Superior temporal gyrus (tissue), 1 donor: ENCODE data around the gene SEC24B.
"Not testable (repeated sequence)": the region's sequence is repeated elsewhere in the genome, so short reads cannot be mapped to it uniquely, and the experiment has no call there.

Experiments
- DNase-seq: peaks from one replicate; pipeline ENCODE4 v3.0.0-alpha.2; 2016; ENCODE audit errors: extremely low spot score

Gene SEC24B

GRCh38 chr4:109432696-109433095 lies 919 bp upstream of the SEC24B start:
- DNase-seq, result peak; percentile 49

DNA sequence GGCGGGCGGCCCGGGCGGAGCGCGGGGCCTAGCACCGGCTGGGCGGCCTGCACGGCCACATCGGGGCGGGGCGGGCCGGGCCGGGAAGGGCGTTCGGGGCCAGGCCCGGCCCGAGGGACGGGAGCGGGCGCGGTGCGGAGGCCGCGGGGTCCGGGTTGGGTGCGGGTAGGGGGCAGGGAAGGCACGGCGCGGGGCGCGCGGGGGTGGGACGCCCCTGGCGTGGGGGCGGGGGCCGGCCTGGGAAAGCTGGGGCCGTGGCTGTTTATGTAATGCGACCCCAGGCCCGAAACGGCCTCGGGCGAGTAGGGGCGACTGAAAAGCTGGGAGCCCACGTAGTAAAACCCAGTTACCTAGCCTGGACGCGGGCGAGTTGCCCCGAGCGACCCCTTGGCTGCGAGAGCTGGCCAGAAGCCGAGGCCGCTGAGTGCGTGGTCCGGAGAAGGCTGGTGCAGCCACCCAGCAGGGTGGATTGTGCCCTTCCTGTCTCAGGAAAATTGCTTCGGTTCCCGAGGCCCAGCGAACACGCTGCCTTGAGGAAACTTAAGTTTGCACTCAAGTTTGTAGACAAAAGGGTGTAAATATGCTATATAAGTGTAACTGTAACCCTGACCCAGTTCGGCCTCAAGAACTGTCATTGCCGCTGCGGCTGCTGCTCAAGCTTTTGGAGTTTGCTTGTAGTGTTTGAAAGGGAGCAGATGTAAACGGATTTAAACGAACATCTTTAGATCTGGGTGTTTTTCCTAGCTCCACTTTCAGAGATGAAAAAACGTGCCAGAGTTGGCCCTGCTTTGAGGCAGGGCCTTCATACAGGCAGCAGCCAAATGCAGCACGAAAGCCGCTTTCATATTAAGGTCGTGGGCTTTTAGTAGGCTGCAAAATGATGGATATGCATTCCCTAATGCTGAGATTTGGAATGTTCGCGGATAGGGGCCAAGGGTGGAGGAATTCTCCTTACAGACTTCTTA lies 674 bp downstream of the SEC24B start:
- DNase-seq, result peak; percentile 63

DNA sequence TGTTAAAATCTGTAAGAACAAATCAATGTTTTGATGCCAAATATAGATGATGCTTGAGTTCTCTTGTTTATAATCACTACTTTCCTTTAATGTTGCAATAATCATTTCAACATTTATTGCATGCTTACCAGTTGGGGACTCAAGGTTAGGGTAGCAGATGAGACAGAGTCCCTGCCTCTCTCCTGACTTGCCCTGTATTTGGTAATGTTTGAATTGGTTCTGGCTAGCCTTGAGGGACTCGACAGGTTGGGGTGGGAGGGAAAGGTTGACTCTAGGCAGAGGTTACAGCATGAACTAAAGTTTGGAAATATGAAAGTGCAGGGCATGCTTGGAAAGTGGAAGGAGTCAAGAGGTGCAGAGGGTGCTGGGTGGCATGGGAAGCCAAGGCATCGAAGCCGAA lies 2.0 kb downstream of the SEC24B start:
- DNase-seq, result no peak

DNA sequence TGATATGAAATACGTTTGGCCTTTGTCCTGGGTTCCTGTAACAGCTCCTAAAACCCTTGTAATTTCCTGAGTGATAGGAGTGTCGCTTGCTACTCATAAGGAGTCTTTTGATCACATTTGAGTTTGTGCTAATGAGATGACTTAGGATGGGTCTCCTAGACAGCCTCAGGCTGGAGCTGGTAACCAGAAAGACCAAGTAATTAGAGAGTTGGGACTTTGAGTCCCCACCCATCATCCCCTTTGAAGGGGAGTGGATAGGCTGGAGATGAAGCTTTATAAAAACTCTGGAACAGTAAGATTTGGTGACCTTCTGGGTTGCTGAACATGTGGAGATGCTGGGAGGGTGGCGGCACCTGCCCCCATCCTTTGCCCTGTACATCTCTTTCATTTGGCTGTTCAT lies 2.9 kb downstream of the SEC24B start:
- no peak for DNase-seq

- no peak for DNase-seq
Observed at GRCh38 chr4:109440948-109441347, 7.3 kb downstream of the SEC24B start.

GRCh38 chr4:109441862-109442458 lies 8.3 kb downstream of the SEC24B start:
- no peak for DNase-seq

DNA sequence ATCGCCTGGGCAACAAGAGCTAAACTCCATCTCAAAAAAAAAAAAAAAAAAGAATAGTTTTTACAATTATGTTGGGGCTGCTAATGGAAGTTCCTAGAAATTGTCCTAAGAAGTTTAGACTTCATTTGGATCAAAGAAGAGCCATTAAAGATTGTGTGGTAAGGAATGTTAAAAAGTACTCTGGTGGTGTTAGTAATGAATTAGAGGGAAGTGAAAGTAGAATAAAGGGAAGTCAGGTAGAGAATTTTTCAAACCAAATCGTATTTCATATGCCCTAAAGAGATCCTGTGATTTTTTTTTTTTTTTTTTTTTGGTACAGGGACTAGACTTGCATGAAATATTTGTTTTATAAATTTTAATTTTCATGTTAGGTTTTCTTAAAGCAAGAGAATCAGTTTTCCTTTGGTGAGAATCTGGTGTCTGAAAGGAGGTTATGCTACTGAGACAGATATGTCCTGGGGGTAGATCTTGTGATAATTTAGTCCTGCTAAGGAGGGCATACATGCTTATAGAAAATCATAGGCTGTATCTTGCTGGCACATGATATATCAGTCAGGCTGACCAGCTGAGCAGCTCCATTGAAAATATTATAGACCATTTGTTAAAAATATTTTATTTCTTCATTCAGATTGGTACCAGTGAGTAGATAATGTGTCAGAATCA lies 10.7 kb downstream of the SEC24B start:
- DNase-seq, result no peak

GRCh38 chr4:109447278-109447677 lies 13.7 kb downstream of the SEC24B start:
- DNase-seq, result no peak

DNA sequence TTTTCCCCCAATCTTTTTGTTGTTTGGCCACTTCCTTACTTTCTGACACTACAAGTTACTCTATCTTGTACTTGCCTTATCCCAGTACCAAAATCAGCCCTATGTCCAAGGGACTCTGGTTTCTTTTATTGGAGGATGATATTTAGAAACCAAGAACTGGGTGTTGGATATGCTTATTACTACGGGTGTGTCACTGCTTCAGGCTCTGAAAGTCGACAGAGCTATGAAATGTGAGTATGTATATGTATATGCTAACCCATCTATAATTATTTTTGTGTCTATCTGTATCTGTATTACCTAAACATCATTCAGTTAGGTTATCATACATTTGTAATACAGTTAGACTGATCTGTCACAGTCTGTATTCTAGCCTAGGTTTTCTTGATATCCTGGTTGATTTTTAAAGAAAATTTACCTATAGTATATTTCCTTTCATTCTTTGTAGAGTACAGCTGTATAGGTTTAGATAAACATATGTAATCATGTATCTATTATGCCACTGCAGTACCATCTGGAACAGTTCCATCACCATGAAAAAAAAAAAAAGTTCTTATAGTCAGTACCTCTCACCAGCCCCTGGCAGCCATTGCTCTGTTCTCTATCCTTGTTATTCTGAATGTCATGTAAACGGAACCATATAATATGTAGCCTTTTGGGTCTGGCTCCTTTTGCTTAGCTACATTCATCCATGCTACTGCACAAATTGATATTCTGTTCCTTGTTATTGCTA lies 18.1 kb downstream of the SEC24B start:
- DNase-seq, result no peak

DNA sequence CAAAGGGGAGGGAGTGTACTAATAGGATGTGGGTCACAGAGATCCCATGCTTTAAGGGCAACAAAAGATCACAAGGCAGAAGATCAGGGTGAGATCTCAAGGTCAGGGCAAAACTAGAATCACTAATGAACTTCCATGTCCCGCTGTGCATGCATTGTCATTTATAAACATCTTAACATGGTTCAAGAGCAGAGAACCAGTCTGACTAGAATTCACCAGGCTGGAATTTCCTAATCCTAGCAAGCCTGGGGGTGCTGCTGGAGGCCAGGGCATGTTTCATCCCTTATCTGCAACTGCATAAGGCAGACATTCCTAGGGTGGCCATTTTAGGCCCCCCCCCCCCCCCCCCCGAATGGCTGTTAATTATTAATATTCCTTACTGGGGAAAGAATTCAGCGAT lies 19.5 kb downstream of the SEC24B start:
- DNase-seq, result not testable (repeated sequence)

- DNase-seq, result no peak
Observed at GRCh38 chr4:109462297-109462696, 28.7 kb downstream of the SEC24B start.

DNA sequence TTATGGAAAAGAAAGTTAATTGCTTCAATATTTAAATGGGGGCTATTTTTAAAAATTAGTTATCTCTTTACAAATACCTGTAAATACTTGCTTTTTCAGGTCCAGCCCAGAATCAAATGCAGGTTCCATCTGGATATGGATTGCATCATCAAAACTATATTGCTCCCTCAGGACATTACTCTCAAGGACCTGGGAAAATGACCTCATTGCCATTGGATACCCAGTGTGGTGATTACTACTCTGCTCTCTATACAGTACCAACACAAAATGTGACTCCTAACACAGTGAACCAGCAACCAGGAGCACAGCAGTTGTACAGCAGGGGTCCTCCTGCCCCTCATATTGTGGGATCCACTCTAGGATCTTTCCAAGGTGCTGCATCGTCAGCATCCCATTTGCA lies 29.2 kb downstream of the SEC24B start:
- DNase-seq, result no peak

GRCh38 chr4:109465069-109465468 lies 31.5 kb downstream of the SEC24B start:
- peak; percentile 89 for DNase-seq

- DNase-seq, result no peak
Observed at GRCh38 chr4:109469915-109470314, 36.3 kb downstream of the SEC24B start.

DNA sequence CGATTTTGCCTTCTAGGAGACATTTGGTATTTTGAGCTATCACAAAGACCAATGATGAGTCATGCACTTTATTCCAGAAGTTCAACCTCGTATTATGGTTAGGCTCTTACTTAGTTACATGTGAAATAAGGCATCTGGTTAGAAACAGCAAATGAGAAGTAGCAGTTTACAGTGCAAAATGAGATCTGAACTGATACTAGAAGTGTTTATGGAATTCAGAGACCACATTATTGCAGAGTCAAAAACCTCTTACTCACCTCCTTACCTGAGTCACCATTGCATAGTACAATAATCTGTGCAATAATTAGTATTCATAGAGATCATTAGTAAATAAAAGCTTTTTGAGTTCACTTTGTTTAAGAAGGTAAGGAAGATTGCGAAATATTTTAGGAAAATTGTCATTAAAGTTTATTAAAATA lies 38.7 kb downstream of the SEC24B start:
- no peak for DNase-seq

- no peak for DNase-seq
Observed at GRCh38 chr4:109473824-109474223, 40.2 kb downstream of the SEC24B start.

DNA sequence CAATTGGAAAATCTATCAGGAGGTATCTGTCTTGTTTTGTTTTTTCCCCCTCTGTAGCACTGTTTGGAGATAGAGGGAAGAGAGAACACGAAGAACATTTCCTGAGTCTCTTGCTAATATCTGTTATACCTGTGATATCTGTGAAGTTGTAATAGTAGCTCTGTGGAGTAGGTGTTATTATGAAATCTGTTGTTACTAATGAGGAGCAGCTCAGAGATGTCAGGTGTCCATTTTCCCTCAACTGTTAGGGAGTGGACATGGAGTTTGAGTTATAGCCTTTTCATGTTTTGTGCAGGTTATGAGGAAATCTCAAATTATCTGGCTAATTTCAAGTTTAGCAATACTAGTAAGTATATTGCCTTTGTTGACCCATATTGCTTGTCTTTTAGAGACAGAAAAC lies 52.4 kb downstream of the SEC24B start:
- no peak for DNase-seq

DNA sequence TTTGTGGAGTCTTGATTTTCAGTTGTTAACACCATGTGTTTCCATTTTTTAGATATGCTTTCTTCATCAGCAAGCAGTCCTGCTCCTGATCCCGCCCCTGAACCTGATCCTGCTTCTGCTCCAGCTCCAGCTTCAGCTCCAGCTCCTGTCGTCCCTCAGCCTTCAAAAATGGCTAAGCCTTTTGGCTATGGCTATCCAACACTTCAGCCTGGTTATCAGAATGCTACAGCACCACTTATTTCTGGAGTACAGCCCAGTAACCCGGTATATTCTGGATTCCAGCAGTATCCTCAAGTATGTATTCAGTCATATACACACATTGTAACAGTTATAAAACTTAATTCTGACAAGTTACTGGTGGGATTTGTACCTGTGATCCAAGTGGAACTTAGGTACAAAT lies 60.9 kb downstream of the SEC24B start:
- no peak for DNase-seq

DNA sequence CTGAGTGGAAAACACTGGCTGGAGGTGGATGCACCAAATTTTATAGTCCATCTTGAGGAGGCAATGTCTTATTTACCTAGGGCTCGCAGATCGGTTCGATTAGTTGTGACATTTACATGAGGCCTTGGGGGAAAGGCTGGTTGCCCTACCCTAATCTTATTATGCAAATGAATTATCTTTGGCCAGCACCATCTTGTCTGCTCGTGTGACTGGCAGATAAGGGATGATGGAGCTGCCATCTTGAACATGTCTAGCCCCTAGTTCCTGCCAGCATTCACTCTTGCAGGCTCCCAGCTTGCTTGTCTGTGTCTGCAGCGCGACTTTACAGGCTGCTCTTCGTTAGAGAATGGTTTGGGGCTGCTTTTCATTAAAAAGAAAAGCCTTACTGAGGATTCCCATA lies 61.9 kb downstream of the SEC24B start:
- DNase-seq, result no peak

GRCh38 chr4:109496875-109497274 lies 63.3 kb downstream of the SEC24B start:
- DNase-seq, result no peak

- DNase-seq, result peak; percentile 69
Observed at GRCh38 chr4:109497511-109497910, 63.9 kb downstream of the SEC24B start.

- no peak for DNase-seq
Observed at GRCh38 chr4:109499513-109499912, 65.9 kb downstream of the SEC24B start.
